ENCODE results near the gene AHCYL2.
"Not testable (repeated sequence)": the region's sequence is repeated elsewhere in the genome, so short reads cannot be mapped to it uniquely, and the experiment has no call there.

Gene AHCYL2

GRCh38 chr7:129298268-129298893, 73.6 kb downstream of the AHCYL2 start:
- no peak for DNase-seq

GRCh38 chr7:129299889-129300288, 75.1 kb downstream of the AHCYL2 start:
- no peak for DNase-seq

GRCh38 chr7:129300299-129300698, 75.5 kb downstream of the AHCYL2 start:
- not testable (repeated sequence) for DNase-seq

GRCh38 chr7:129307592-129307991, 82.8 kb downstream of the AHCYL2 start:
- DNase-seq: no peak

GRCh38 chr7:129308047-129308446, 83.2 kb downstream of the AHCYL2 start:
- no peak for DNase-seq

- peak; percentile 83 for DNase-seq
Measured at GRCh38 chr7:129311429-129311828, 86.6 kb downstream of the AHCYL2 start.

- no peak for DNase-seq
Measured at GRCh38 chr7:129313282-129313681, 88.5 kb downstream of the AHCYL2 start.

- no peak for DNase-seq
Measured at GRCh38 chr7:129315960-129316359, 91.1 kb downstream of the AHCYL2 start.

- no peak for DNase-seq
Measured at GRCh38 chr7:129317450-129317849, 92.6 kb downstream of the AHCYL2 start.

- no peak for DNase-seq
Measured at GRCh38 chr7:129327076-129327475, 102.2 kb downstream of the AHCYL2 start.

GRCh38 chr7:129332254-129333035, 107.6 kb downstream of the AHCYL2 start:
- DNase-seq: no peak

GRCh38 chr7:129334473-129334872, 109.6 kb downstream of the AHCYL2 start:
- DNase-seq: no peak

GRCh38 chr7:129338450-129338849, 113.6 kb downstream of the AHCYL2 start:
- no peak for DNase-seq

- DNase-seq: no peak
Measured at GRCh38 chr7:129341212-129341611, 116.4 kb downstream of the AHCYL2 start.

- DNase-seq: no peak
Measured at GRCh38 chr7:129341816-129342806, 117.3 kb downstream of the AHCYL2 start.

GRCh38 chr7:129343099-129343700, 118.4 kb downstream of the AHCYL2 start:
- DNase-seq: no peak

GRCh38 chr7:129347330-129347729, 122.5 kb downstream of the AHCYL2 start:
- DNase-seq: no peak

GRCh38 chr7:129348023-129348740, 123.4 kb downstream of the AHCYL2 start:
- DNase-seq: no peak

- no peak for DNase-seq
Measured at GRCh38 chr7:129351320-129351719, 126.5 kb downstream of the AHCYL2 start.

GRCh38 chr7:129353104-129353503, 128.3 kb downstream of the AHCYL2 start:
- DNase-seq: not testable (repeated sequence)

GRCh38 chr7:129354428-129355157, 129.8 kb downstream of the AHCYL2 start:
- DNase-seq: no peak
